Measurements from ENCODE around the gene PARVB. TPM values are rescaled to one million over a fixed set of nuclear protein-coding genes. Genes with fewer than 3 reads are reported as not detected.

PARVB gene
- total and polyA plus RNA-seq, 5 donors from 2014 or later, result 3.7 to 20.6 (median 6.2) TPM

GRCh38 chr22:44218071-44218470 lies 194.0 kb downstream of the PARVB start:
- Mint-ChIP-seq H3K36me3 (no peaks in the 10 kb centered on the region), H3K4me3 (no peak overlapping the region), H3K9me3 (peaks cover 0 to 5% (median 0%) of the 10 kb centered on the region in 7 donors), H3K27ac (no peak overlapping the region), H3K27me3 (no peaks in the 10 kb centered on the region), H3K4me1 (no peaks in the 10 kb centered on the region)
- Histone ChIP-seq H3K36me3 (ENCODE audit: control insufficient read depth, insufficient read depth, low read length) (peaks cover 2% of the 10 kb centered on the region), H3K4me1 (ENCODE audit: control insufficient read depth, insufficient read depth, low read length, poor library complexity, severe bottlenecking) (no peaks in the 10 kb centered on the region), H3K4me3 (ENCODE audit: low read depth, low read length) (no peak overlapping the region), H3K27me3 (ENCODE audit: control insufficient read depth, insufficient read depth, low read length) (no peaks in the 10 kb centered on the region), H3K27ac (ENCODE audit: insufficient read depth, low read length, poor library complexity, severe bottlenecking) (no peak overlapping the region), H3K9me3 (ENCODE audit: control insufficient read depth in 2 of 2, low read length in 2 of 2) (peaks cover 0 to 7% of the 10 kb centered on the region in 2 experiments)
- DNase-seq (no peak), ATAC-seq (ENCODE audit: low read depth in 2 of 2) (no peak)

GRCh38 chr22:44219101-44219870 lies 195.2 kb downstream of the PARVB start:
- Mint-ChIP-seq H3K9me3 (peaks cover 0 to 5% (median 0%) of the 10 kb centered on the region in 7 donors), H3K4me1 (no peaks in the 10 kb centered on the region), H3K4me3 (no peak overlapping the region), H3K27me3 (peaks cover 4% of the 10 kb centered on the region), H3K27ac (no peak overlapping the region), H3K36me3 (no peaks in the 10 kb centered on the region)
- ATAC-seq (ENCODE audit: low read depth in 2 of 2), result no peak
- Histone ChIP-seq H3K27me3 (ENCODE audit: control insufficient read depth, insufficient read depth, low read length) (no peaks in the 10 kb centered on the region), H3K36me3 (ENCODE audit: control insufficient read depth, insufficient read depth, low read length) (no peaks in the 10 kb centered on the region), H3K4me1 (ENCODE audit: control insufficient read depth, insufficient read depth, low read length, poor library complexity, severe bottlenecking) (no peaks in the 10 kb centered on the region), H3K9me3 (ENCODE audit: control insufficient read depth in 2 of 2, low read length in 2 of 2) (peaks cover 0 to 7% of the 10 kb centered on the region in 2 experiments), H3K4me3 (ENCODE audit: low read depth, low read length) (no peak overlapping the region), H3K27ac (ENCODE audit: insufficient read depth, low read length, poor library complexity, severe bottlenecking) (no peak overlapping the region)
- no peak for DNase-seq

GRCh38 chr22:44220727-44221680 lies 196.9 kb downstream of the PARVB start:
- H3K36me3 ChIP-seq (ENCODE audit: control insufficient read depth, insufficient read depth, low read length), result no peaks in the 10 kb centered on the region
- H3K9me3 ChIP-seq (ENCODE audit: control insufficient read depth in 2 of 2, low read length in 2 of 2), result no peaks in the 10 kb centered on the region
- H3K27ac ChIP-seq (ENCODE audit: insufficient read depth, low read length, poor library complexity, severe bottlenecking), result no peak overlapping the region
- DNase-seq (no peak), ATAC-seq (ENCODE audit: low read depth in 2 of 2) (no peak)
- H3K27ac Mint-ChIP-seq, result no peak overlapping the region
- no peaks in the 10 kb centered on the region for H3K27me3 ChIP-seq (ENCODE audit: control insufficient read depth, insufficient read depth, low read length)
- no peak overlapping the region for H3K4me3 ChIP-seq (ENCODE audit: low read depth, low read length)
- H3K4me3 Mint-ChIP-seq, result no peak overlapping the region
- H3K9me3 Mint-ChIP-seq, result peaks cover 0 to 5% (median 0%) of the 10 kb centered on the region in 7 donors
- no peaks in the 10 kb centered on the region for H3K4me1 Mint-ChIP-seq
- H3K36me3 Mint-ChIP-seq, result no peaks in the 10 kb centered on the region
- peaks cover 9% of the 10 kb centered on the region for H3K27me3 Mint-ChIP-seq
- no peaks in the 10 kb centered on the region for H3K4me1 ChIP-seq (ENCODE audit: control insufficient read depth, insufficient read depth, low read length, poor library complexity, severe bottlenecking)

GRCh38 chr22:44221710-44222475 lies 197.8 kb downstream of the PARVB start:
- Mint-ChIP-seq H3K27me3 (peaks cover 9% of the 10 kb centered on the region), H3K9me3 (peaks cover 0 to 4% (median 0%) of the 10 kb centered on the region in 7 donors)
- DNase-seq, result no peak

More at GRCh38 chr22:44221710-44222475, 197.8 kb downstream of the PARVB start:
- H3K27me3 ChIP-seq (ENCODE audit: control insufficient read depth, insufficient read depth, low read length), result no peaks in the 10 kb centered on the region
- Mint-ChIP-seq H3K4me1 (no peaks in the 10 kb centered on the region), H3K4me3 (no peak overlapping the region), H3K27ac (no peak overlapping the region), H3K36me3 (no peaks in the 10 kb centered on the region)
- no peak overlapping the region for H3K4me3 ChIP-seq (ENCODE audit: low read depth, low read length)
- no peak for ATAC-seq (ENCODE audit: low read depth in 2 of 2)
- H3K27ac ChIP-seq (ENCODE audit: insufficient read depth, low read length, poor library complexity, severe bottlenecking), result no peak overlapping the region
- H3K36me3 ChIP-seq (ENCODE audit: control insufficient read depth, insufficient read depth, low read length), result no peaks in the 10 kb centered on the region
- H3K4me1 ChIP-seq (ENCODE audit: control insufficient read depth, insufficient read depth, low read length, poor library complexity, severe bottlenecking), result no peaks in the 10 kb centered on the region
- H3K9me3 ChIP-seq (ENCODE audit: control insufficient read depth in 2 of 2, low read length in 2 of 2), result no peaks in the 10 kb centered on the region

Other genes starting within 250 kb of the PARVB start
- not detected for gene EFCAB6, start 212.0 kb upstream of the PARVB start, total RNA-seq
- under 1 TPM in 3 of 4 donors, not detected in 1; 0.18 to 0.77 (median 0.30) TPM for gene EFCAB6, start 212.0 kb upstream of the PARVB start, polyA plus RNA-seq
- not detected for gene SULT4A1, start 161.8 kb upstream of the PARVB start, total RNA-seq
- not detected for gene SULT4A1, start 161.8 kb upstream of the PARVB start, polyA plus RNA-seq
- gene PNPLA5, start 132.3 kb upstream of the PARVB start, total RNA-seq, result not detected
- gene PNPLA5, start 132.3 kb upstream of the PARVB start, polyA plus RNA-seq, result not detected
- gene PNPLA3, start 100.5 kb upstream of the PARVB start, total RNA-seq, result not detected
- gene PNPLA3, start 100.5 kb upstream of the PARVB start, polyA plus RNA-seq, result not detected
- gene SAMM50, start 68.9 kb upstream of the PARVB start, total RNA-seq, result 25.1 TPM
- 10 to 100 TPM; 75.3 to 96.4 (median 76.6) TPM for gene SAMM50, start 68.9 kb upstream of the PARVB start, polyA plus RNA-seq
- gene PARVG, start 156.6 kb downstream of the PARVB start, total RNA-seq, result 132 TPM
- gene PARVG, start 156.6 kb downstream of the PARVB start, polyA plus RNA-seq, result 10 to 100 TPM; 40.3 to 57.9 (median 45.7) TPM

All from CD4-positive, CD25-positive, alpha-beta regulatory T cell (primary cell).